HG03442 (cell line): ENCODE results near the gene NFATC2.

Experiments
- ATAC-seq: cut with Tn5 transposase; IDR thresholded peaks from one replicate; pipeline ENCODE4 v1.9.1; 2021; ENCODE audit warnings: mild to moderate bottlenecking, moderate library complexity; ENCODE audit not compliant: unreplicated experiment

The NFATC2 gene

DNA sequence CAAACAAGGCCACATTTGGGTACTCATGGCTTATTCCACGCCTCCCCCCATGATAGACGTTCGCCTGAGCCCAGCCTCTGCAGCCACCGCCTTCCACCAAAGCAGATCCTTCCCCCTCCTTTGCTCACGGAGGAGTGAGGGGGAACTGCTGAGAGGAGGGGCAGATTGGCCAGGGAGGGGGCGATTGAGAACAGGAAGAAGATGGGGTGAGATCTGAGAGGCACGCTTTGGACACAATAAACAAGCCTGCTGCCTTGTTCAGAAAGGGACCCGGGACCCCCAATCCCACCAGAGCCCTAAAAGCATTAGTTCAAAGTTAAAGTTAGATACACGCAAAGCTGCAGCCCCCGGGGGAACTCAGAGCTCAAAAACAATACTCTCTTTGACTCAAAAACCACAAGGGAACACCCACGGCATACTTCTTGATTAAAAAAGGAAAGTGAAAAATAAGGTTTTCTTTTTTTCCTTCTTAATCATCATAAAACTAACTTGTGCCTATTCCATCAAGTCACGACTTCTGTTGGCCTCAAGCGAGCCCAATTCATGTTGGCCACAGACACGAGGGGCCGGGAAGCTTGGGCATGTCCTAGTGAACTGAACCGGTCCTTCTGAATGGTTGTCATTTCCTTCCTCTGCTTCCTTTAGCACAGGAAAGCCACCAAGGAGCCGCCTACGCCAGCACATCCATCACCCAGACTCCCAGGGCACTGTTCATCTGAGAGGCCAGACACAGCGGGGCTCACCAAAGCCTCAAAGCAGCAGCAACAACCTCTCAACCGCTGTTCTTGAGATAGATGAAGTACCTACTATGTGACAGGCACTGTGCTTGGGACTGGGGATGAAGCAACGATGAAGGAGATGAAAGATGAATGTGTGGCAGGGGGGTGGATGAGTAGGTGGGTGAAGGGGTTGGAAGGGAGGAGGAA is 44.7 kb downstream of the NFATC2 start:
- ATAC-seq = no peak

GRCh38 chr20:51496964-51497363 is 45.6 kb downstream of the NFATC2 start:
- ATAC-seq = no peak

- ATAC-seq = no peak
Observed at GRCh38 chr20:51495921-51496545, 46.5 kb downstream of the NFATC2 start.

DNA sequence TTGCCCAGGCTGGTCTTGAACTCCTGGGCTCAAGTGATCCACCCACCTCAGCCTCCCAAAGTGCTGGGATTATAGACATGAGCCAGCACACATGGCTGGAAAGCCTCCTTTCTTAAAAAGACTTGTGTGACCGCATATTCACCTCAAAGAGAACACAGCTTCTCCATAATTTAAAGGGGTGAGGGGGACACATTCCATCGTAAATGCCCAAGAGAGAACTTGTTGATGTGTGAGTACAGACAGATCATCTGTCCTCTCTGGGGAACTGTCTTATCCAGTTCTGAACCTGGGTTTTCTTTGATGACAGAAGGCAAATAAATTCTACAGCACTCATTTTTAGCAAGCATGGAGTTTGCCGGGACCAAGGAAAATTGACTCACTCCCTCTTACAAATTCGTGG is 47.2 kb downstream of the NFATC2 start:
- ATAC-seq = no peak

DNA sequence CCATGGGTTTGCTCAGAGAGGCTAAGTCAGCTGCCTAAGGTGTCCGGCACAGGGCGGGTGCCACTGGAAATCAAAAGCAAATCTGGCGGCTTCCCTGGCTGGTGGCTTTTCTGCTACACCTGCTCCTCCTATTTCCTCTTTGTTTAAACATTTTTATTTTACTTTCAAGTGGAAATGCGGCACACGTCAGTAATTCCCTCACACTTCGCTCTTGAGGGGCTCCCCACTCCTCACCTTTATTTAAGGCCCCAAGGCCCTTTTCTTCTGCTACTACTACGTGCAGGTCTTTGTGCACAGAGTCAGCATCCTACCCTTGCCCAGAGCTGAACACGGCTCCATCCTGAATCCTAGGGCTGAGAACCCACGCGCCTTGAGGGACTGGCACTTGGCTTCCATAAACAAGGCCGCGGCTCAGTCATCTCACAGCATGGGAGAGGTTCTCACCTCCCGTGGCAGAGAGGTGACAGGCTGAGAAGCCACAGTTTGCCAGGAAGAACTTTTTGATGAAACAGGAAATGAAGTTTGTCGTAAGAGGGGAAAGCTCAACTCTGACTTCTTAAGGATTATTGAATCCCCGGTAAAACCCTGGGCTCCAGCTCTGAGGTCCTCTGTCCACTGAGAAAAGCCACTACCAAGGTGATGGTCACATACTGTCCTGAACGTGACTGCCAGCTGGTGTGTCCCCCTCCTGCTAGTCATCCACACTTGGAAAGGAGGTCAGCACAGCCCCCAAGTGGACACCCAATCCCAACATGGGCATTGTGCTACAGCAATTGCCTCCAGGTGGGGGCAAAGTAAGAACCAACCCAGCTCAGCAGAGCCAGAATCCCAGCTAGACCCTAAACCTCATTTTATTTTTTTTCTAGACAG is 48.0 kb downstream of the NFATC2 start:
- ATAC-seq = no peak

GRCh38 chr20:51493346-51493791 is 49.1 kb downstream of the NFATC2 start:
- no peak for ATAC-seq

- no peak for ATAC-seq
Observed at GRCh38 chr20:51492167-51493092, 50.1 kb downstream of the NFATC2 start.

GRCh38 chr20:51491393-51491792 is 51.1 kb downstream of the NFATC2 start:
- ATAC-seq = no peak

DNA sequence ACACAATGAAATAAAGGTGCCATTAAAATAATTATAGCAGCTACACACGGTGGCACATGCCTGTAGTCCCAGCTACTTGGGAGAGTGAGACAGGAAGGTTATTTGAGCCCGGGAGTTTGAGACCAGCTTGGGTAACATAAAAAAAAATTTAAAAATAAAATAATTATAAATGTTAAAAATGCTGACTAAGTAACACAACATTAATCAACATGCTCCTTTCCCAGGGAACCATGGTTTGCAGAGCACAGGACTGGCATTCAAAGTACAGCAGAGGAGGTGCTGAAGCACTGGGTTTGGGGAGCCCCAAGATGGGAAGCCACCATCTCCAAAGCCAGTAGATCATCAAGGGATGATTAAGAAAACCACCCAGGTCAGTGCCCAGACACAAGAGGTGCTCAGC is 51.9 kb downstream of the NFATC2 start:
- ATAC-seq = no peak

GRCh38 chr20:51489611-51490010 is 52.9 kb downstream of the NFATC2 start:
- ATAC-seq = no peak

GRCh38 chr20:51488331-51488730 is 54.2 kb downstream of the NFATC2 start:
- ATAC-seq = no peak

- ATAC-seq = no peak
Observed at GRCh38 chr20:51487565-51488268, 54.8 kb downstream of the NFATC2 start.

- no peak for ATAC-seq
Observed at GRCh38 chr20:51487076-51487475, 55.4 kb downstream of the NFATC2 start.

DNA sequence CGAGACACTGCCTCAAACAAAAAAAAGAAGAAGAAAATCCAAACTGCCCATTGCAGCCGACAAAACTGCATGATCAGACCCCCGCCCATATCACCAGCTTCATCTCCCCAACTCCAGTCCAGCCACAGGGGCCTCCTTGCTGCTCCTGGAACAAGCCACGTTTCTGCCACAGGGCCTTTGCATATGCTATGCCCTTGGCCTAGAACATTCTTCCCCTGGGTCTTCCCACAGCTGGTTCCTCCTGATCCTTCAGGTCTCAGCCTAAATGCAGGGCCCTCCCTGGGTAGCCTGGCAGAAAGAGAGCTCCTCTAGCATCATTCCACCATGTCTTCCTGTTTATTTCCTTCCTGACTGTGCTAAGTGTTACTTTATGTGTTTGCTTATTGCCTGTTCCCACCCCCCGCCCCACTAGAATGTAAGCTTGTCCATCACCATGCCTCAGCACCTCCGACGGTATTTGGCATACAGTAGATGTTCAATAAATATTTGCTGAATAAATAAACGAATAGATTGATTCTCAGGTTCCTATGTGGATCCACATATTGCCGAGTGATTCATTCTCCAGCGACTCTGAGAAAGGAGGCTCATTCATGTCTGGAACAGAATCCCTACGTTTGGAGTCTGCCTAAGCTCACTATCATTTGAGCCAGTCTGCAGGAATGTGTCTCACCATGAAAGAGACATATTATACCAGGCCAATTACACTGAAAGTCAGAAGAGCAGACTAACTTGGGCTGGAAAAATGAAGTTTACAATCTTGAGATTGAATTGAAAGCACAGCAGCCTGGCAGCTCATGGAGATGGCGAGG is 56.1 kb downstream of the NFATC2 start:
- no peak for ATAC-seq

GRCh38 chr20:51484831-51485230 is 57.7 kb downstream of the NFATC2 start:
- ATAC-seq = no peak

DNA sequence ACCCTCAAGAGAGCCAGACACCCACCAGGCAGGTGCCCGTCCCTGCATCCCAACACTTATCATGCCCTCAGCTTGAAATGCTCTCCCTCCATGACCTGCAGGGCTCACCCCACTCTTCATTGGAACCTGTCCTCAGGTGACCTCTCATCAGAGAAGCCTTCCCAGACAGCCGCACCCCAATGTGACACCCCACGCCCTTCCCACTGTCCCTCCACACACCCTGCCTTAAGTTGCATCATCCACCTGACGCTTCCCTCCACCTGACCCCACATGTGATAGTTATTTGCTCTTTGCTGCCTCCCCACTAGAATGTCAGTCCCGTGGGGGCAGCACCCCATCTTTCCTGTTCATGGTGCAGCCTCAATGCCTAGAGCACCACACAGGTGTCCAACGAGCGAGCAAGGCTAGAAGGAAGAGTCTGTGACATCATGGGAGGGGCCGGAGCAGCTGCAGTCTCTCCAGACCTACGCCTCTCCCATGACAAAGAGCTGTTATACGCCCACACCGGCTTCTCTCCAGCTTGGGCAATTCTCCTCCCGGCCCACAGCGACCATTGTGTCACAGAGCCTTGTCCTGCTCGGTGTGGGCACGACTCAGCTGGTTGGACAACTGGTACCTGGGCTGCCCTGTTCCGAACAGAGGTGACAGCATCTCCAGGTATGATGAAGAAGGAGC is 58.2 kb downstream of the NFATC2 start:
- no peak for ATAC-seq

DNA sequence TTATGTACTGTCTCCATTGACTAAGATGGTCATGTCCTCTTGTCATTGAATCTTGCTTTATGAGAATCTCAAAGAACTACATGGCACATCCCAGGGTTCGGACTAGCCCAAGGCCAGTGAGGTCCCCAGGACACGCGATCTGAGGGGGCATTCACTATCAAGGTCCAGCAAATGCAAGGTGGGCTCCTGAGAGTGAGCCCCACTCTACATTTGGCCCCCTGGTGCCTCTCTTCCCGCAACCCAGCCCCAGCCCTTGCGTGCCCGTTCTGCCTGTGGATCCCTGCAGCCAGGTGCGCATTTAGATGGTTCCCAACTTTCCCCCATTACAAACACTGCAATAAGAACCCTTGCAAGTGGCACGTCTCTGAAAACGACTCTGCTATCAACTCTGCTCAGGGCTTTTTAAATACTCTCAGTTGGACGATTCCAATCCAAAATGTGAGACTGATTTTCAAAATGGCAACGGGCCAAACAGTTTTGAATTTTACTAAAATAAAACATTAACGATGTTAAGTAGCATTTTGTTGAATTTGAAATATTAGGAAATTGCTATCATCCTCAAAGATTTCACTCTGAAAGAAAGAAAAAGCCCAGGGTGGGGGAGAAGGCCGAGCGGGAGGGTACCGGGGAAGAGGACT is 59.6 kb downstream of the NFATC2 start:
- no peak for ATAC-seq
